Measurements from ENCODE around the gene PAPPA2.

The PAPPA2 gene

DNA sequence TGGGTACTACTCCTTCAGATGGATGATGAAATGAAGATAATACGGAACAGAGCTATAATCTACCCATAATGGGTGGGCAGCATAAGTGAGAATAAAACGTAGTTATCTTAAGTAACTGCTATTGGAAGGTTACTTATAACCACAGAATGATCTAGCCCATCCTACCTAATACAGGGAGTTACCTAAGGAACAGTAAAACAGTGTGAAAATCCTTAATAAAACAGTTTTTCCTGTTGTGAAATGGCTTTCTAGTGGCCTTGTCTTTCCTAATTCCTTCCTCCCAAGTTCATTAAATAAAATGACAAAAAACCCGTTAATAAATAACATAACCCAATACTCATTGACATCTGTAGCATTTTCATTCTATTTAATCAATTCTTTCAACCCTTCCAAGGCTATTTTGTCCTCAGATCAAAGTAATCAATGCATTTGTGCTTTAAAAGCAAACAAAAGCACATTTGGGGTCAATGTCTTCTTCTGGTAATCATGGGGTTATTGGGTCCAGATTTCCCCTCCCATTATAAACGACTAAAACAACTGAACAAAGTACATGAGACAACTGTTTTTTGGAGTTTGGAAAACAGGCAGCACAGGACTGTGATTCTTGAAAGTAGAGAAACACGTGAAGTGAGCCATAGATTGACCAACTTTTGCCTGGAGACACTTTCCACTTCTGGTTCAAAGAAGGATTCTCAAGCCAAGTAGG lies 42.0 kb downstream of the PAPPA2 start:
- DNase-seq = no peak

- DNase-seq = no peak
Observed at GRCh38 chr1:176512966-176513365, 50.0 kb downstream of the PAPPA2 start.

DNA sequence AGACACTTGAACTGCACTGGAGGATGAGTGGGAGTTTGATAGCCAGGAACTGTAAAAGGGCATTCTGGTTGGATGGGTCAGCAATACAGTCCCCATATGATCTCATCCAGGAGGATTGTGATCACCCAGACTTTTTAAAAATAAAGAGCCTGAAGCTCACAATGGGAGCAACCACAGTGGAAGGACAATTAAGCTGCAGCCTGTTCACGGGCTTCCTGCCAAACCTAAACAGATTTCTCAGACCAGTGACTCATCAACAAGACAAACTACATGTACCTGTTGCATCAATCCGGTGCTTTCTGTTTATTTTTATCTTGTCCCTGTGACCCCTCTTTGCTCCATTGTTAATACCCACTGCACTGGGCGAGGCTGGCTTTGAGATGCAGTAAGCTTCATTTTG lies 52.3 kb downstream of the PAPPA2 start:
- no peak for DNase-seq

DNA sequence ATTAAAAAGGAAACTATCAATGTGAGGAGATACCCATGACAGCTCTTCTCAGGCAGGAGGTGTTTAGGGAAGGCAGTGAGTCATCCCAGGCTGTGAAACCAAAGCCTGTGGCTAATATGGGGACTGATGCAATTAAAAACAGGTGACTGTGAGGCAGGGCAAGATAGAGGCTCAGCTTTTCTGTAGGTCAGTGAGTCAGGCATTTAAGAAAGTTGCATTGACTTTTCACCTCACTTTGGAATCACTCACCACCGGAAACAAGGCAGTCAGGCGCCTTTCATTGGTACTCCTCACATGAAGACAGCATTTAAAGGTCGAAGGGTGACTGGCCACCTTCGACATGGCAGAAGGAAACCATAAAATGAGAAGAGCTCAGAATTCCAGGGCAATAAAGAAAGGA lies 54.5 kb downstream of the PAPPA2 start:
- DNase-seq = no peak

DNA sequence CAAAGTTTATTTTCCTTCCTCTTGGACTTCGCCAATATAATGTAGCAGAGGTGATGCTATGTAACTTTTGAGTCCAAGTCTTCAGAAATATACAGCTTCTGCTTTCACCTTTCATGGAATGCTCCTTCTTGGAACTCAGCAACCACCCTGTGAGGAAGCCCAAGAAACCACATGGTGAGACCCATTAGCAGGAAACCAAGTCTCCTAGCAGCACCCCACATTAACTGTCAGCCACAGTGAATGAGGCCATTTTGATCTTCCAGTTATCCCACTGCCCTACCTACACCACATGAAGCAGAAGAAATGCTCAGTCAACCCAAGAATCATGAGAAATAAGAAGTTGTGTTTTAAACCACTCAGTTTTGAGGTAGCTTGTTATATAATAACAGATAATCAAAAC lies 58.2 kb downstream of the PAPPA2 start:
- no peak for DNase-seq

- DNase-seq = no peak
Observed at GRCh38 chr1:176522310-176522845, 59.4 kb downstream of the PAPPA2 start.

GRCh38 chr1:176529395-176530090 lies 66.6 kb downstream of the PAPPA2 start:
- DNase-seq = no peak

DNA sequence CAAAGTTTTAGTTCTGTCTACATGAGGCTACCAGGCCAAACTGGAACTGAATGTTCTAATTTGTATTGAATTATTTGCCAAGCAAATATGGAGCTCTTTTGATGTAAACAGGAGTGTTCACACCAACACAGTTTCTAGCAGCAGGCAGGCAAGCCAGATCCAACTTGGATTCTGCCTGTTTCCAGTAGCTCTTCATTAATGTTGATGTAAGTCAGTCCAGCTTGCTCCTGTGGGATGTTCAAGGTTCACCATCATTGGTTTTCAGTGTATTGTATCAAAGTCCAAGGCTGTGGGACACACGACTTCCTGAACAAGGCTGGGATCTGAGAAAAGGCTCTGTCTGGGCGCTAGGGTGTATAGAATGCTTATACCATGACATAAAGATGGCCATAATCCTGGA lies 68.1 kb downstream of the PAPPA2 start:
- DNase-seq = no peak

DNA sequence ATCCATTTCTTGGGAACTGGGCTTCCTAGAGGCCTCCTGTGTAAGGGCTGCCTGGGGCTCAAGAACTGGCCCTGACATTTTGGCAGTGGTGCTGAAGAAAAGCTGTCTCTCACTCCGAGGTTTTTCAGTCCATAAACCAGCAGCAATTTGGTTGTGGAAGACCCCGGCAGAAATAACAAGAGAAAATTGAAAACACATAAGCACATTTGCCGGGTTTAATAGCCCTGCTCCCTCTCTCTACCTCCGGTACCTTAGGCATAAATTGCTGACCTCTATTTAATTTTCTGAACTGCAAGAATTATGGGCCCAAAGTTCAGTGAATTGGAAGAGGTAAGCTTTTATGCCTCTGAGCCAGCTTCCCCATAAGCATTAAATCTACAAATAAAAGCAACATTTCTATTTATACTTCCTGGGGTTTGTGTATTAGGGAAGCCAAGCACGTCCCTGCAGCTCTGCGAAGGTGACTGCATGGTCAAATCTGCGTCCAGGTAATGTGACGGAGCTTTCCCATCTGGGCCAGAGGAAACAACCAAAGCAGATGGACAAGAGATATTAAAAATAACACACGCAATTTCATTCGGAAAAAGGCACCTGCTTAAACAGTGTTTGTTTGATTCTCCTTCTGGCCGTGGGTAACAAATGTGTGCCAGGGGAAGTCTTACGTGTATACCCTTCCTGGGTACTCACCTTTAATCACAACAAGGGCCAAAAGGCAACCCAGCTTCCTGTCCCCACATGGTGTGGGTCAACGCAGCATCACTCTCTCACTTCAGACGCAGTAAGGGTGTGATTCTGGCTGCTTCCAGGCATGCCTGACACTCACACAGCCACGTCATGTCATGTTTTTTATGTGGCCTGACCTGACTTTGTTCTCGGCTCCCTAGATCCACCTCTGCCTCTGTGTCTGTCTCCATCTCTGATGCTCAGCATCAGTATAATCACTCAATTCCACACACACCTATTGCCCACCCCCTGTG lies 69.2 kb downstream of the PAPPA2 start:
- DNase-seq = no peak

GRCh38 chr1:176533020-176533419 lies 70.0 kb downstream of the PAPPA2 start:
- no peak for DNase-seq

DNA sequence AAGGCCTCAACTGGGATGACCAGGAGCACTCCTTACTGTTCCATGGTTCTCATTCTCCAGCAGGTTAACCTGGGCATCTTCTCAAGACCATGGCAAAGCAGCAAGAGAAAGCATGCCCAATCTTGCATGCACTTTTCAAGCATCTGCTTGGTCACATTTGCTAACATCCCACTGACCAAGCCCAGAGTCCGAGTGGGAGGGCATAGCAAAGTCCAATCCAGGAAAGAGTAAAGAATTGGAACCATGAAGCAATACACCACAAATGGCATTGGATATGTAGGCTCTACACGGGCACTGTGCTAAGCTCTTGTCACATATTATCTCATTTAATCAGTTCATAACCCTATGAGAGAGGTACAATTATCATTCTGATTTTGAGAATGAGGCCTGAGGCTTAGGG lies 73.6 kb downstream of the PAPPA2 start:
- DNase-seq = no peak

- no peak for DNase-seq
Observed at GRCh38 chr1:176539018-176539417, 76.0 kb downstream of the PAPPA2 start.

- DNase-seq = no peak
Observed at GRCh38 chr1:176540428-176540827, 77.5 kb downstream of the PAPPA2 start.

DNA sequence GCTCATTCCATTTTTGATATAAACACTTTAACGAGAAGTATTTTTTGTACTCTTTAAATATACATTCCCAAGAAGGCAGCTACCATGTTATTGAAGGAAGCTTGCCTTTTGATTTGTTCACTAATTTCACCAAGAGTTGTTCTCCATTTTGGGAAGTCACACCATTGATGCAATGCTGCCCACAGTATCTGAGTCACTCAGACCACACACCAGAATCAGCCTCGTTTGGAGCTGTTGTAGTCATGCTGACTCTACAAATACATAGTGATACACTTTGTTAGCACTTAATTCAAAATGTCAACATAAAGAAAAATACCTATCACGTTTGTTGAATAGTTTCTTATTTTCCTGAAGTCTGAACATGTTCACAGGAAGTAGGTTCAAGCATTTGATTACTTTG lies 78.7 kb downstream of the PAPPA2 start:
- no peak for DNase-seq

- no peak for DNase-seq
Observed at GRCh38 chr1:176542352-176542751, 79.4 kb downstream of the PAPPA2 start.

DNA sequence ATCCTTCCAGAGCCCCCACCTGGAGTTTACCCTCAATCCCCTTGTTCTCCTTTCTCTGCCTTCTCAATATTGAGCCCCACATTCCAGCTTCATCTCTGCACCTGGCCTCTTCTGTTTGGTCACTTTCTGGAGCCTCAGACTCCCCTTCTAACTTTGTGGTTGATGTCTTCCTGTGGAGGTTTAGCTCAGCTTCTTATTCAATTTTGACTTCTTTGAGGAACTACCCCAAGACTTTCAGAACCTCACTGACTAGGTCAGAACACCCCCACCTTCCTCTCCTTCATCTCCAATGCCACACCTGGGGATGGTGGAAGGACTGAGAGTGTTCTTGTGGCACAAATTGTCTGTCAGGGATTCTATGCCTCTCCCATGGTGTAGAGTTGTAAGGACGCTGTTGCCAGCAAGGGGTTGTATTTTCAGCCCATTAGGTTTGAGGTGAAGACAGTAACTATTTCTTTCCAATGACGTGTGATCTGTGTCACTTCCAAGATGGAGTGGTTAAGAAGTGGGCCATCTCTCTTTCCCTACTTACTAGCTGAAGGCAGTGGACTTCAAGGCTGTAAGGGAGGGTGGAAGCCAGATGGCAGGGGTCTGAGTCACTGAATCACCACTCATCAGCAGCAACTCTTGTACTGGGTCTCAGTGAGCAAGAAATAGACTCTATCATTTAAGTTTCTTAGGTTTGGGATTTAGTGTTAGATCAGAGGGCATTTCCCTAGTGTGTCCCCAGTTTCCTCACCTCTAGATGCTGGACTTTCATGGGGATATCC lies 80.6 kb downstream of the PAPPA2 start:
- no peak for DNase-seq

DNA sequence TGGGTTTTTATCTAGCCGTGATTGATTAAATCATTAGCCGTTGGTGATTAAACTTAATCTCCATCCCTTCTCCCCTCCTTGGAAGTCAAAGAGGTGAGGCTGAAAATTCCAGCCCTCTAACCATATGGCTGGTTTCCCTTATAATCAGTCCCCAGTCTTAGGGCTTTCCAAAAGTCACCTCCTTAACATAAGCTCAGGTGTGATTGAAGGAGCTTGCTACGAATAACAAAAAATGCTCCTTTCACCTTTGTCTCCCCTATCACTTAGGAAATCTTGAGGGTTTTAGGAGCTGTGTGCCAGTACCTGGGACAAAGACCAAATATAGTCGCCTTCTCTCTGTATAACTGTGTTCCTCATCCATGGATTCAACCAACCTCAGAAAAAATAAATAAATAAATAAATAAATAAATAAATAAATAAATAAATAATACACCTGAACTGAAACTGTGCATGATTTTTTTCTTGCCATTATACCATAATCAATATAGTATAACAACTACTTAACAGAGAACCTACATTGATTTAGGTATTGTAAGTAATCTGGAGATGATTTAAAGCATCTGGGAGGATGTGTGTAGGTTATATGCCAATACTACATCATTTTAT lies 82.2 kb downstream of the PAPPA2 start:
- DNase-seq = no peak

- no peak for DNase-seq
Observed at GRCh38 chr1:176546825-176547224, 83.8 kb downstream of the PAPPA2 start.

DNA sequence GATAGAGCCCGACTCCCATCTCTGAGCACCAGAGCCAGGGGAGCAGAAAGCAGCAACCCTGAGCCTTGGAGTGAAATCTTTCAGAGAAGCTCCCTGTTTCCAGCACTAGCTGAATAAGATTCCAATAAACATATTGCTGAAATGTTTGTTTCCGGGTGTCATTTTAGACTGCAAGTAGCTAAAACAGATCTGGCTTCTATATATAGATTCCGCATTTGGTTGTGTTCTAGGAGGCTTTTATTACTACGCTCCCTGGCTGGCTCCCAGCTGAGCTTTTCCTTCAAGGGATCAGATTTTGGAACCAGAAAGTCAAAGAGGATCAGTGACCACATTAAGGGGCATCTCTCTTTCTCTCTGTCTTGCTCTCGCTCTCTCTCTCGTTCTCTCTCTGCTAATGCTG lies 88.2 kb downstream of the PAPPA2 start:
- no peak for DNase-seq

GRCh38 chr1:176552217-176552991 lies 89.4 kb downstream of the PAPPA2 start:
- no peak for DNase-seq

GRCh38 chr1:176552999-176553398 lies 90.0 kb downstream of the PAPPA2 start:
- no peak for DNase-seq
